Nephron (organoid): Measurements from ENCODE around the gene PIH1D2.

Source experiments
- H3K27ac Mint-ChIP-seq, 3 experiments: 2 replicates each; pipeline ENCODE4 v1.8.0; 2020; ENCODE audit warnings: mixed read lengths in 3 of 3, mild to moderate bottlenecking in 2 of 3, moderate library complexity in 1 of 3
- H3K27me3 Mint-ChIP-seq: 2 replicates; pipeline ENCODE4 v1.8.0; 2021; ENCODE audit warnings: low read depth, mild to moderate bottlenecking, moderate library complexity, mixed read lengths
- H3K36me3 Mint-ChIP-seq: 2 replicates; pipeline ENCODE4 v1.8.0; 2020; ENCODE audit warnings: low read depth, mixed read lengths
- H3K4me1 Mint-ChIP-seq: 2 replicates; pipeline ENCODE4 v1.8.0; 2020; ENCODE audit warnings: mixed read lengths
- H3K4me3 Mint-ChIP-seq, 3 experiments: 2 replicates each; pipeline ENCODE4 v1.8.0; 2020; ENCODE audit warnings: mild to moderate bottlenecking in 3 of 3, mixed read lengths in 3 of 3, moderate library complexity in 2 of 3
- H3K9me3 Mint-ChIP-seq: 2 replicates; pipeline ENCODE4 v1.8.0; 2020; ENCODE audit warnings: mixed read lengths
- TF ChIP-seq, protein P1 (sequence below), 3 experiments: fragments of 200-600 bp; sonication (generic); IDR thresholded peaks; one replicate each; pipeline ENCODE4 v1.5.0; 2021; ENCODE audit warnings: antibody characterized with exemption in 3 of 3; ENCODE audit not compliant: unreplicated experiment in 3 of 3

PIH1D2 gene

DNA sequence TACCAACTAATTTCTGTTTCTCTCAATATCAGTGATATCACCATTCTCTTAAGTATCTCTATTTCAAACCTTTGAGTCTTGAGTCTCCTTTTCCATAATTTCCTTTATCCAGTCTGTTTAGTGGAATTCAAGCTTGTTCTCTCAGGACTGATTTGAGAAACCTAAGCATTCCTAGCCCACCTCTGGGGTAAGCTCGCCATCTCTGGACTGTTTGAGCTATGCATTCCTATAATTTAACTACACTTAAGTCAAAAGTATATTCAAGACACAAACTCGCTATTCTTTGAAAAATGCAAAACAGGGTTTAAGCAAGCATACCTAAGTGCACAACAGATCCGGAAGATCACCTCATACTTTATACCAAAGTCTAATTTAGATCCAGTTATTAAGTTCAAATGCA lies 50.7 kb downstream of the PIH1D2 start:
- TF ChIP-seq, protein P1, sequence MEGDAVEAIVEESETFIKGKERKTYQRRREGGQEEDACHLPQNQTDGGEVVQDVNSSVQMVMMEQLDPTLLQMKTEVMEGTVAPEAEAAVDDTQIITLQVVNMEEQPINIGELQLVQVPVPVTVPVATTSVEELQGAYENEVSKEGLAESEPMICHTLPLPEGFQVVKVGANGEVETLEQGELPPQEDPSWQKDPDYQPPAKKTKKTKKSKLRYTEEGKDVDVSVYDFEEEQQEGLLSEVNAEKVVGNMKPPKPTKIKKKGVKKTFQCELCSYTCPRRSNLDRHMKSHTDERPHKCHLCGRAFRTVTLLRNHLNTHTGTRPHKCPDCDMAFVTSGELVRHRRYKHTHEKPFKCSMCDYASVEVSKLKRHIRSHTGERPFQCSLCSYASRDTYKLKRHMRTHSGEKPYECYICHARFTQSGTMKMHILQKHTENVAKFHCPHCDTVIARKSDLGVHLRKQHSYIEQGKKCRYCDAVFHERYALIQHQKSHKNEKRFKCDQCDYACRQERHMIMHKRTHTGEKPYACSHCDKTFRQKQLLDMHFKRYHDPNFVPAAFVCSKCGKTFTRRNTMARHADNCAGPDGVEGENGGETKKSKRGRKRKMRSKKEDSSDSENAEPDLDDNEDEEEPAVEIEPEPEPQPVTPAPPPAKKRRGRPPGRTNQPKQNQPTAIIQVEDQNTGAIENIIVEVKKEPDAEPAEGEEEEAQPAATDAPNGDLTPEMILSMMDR (IDR thresholded peaks at IDR 0.05; ENCODE audit: unreplicated experiment in 3 of 3) = no peak
- Mint-ChIP-seq H3K27ac (peak overlapping the region; percentile 41 to 77 (median 45)), H3K9me3 (no peaks in the 10 kb centered on the region), H3K36me3 (peaks cover 31% of the 10 kb centered on the region), H3K27me3 (no peaks in the 10 kb centered on the region), H3K4me1 (peaks cover 18% of the 10 kb centered on the region), H3K4me3 (peak overlapping the region; percentile 64 to 78 (median 75))

DNA sequence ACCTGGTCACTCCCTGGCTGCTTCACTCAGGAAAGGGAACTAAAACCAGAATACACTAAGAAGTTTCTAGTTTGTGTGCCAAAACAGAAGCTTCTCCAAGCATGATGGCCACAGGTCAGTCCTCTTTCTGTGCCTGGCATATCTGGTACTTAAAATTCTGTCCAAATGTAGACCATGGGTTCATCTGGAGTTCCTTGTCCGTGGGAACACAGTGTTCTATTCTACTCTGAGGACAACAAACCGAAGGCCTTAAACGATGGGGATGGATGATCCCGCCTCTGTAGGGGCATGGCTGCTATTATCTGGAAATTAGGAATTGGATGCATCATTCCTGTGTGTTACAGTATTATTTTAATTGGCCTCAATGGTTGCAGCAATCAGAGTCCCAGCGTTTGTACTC lies 54.8 kb downstream of the PIH1D2 start:
- no peaks in the 10 kb centered on the region for H3K9me3 Mint-ChIP-seq
- no peak overlapping the region for H3K4me3 Mint-ChIP-seq
- H3K27me3 Mint-ChIP-seq = no peaks in the 10 kb centered on the region
- peaks cover 34% of the 10 kb centered on the region for H3K36me3 Mint-ChIP-seq
- H3K27ac Mint-ChIP-seq = no peak overlapping the region
- TF ChIP-seq, protein P1 (IDR thresholded peaks at IDR 0.05; ENCODE audit: unreplicated experiment in 3 of 3) = no peak
- H3K4me1 Mint-ChIP-seq = peaks cover 7% of the 10 kb centered on the region
